ENCODE measurements around the gene MRPL34.

MRPL34 gene

GRCh38 chr19:17302391-17303166, 3.1 kb upstream of the MRPL34 start:
- peak overlapping the region; percentile 39; the same call in 1 of the 2 replicates for H3K4me3 ChIP-seq (ENCODE audit: low read length)
- no peaks in the 10 kb centered on the region for H3K27me3 ChIP-seq (ENCODE audit: control insufficient read depth, insufficient read depth, low read length)
- no peaks in the 10 kb centered on the region for H3K9me3 ChIP-seq (ENCODE audit: control insufficient read depth, insufficient read depth, low read length)
- peaks cover 9% of the 10 kb centered on the region for H3K36me3 ChIP-seq (ENCODE audit: control insufficient read depth, insufficient read depth, low read length)
- no peak overlapping the region for H3K27ac ChIP-seq (ENCODE audit: low read length)
- H3K4me1 ChIP-seq (ENCODE audit: control insufficient read depth, insufficient read depth, low read length): peaks cover 1% of the 10 kb centered on the region; the same call in 1 of the 2 replicates
- DNase-seq (ENCODE audit: low read depth, low spot score): no peak
- WGBS (ENCODE audit: insufficient coverage, insufficient read length): no CpG with 5 or more reads among the region's 29 CpGs

GRCh38 chr19:17303167-17303939, 2.3 kb upstream of the MRPL34 start, which contains the start of gene ABHD8:
Gene ABHD8, minus strand, starts transcription at chr19:17303425. Its CDS starts 1,809 bp downstream, at chr19:17301616.
- H3K4me1 ChIP-seq (ENCODE audit: control insufficient read depth, insufficient read depth, low read length): peaks cover 1% of the 10 kb centered on the region; the same call in 1 of the 2 replicates
- H3K4me3 ChIP-seq (ENCODE audit: low read length): peak within 1 kb of the TSS; percentile 39; the same call in 1 of the 2 replicates
- no peaks in the 10 kb centered on the region for H3K27me3 ChIP-seq (ENCODE audit: control insufficient read depth, insufficient read depth, low read length)
- H3K9me3 ChIP-seq (ENCODE audit: control insufficient read depth, insufficient read depth, low read length): no peaks in the 10 kb centered on the region
- peaks cover 9% of the 10 kb centered on the region for H3K36me3 ChIP-seq (ENCODE audit: control insufficient read depth, insufficient read depth, low read length)
- H3K27ac ChIP-seq (ENCODE audit: low read length): no peak within 1 kb of the TSS
- DNase-seq (ENCODE audit: low read depth, low spot score): no peak
- no CpG with 5 or more reads among the region's 52 CpGs for WGBS (ENCODE audit: insufficient coverage, insufficient read length)

GRCh38 chr19:17303940-17304267, 1.8 kb upstream of the MRPL34 start:
- H3K27me3 ChIP-seq (ENCODE audit: control insufficient read depth, insufficient read depth, low read length): no peaks in the 10 kb centered on the region
- DNase-seq (ENCODE audit: low read depth, low spot score): no peak
- no peaks in the 10 kb centered on the region for H3K9me3 ChIP-seq (ENCODE audit: control insufficient read depth, insufficient read depth, low read length)
- no CpG with 5 or more reads among the region's 12 CpGs for WGBS (ENCODE audit: insufficient coverage, insufficient read length)
- no peak overlapping the region for H3K4me3 ChIP-seq (ENCODE audit: low read length)
- no peak overlapping the region for H3K27ac ChIP-seq (ENCODE audit: low read length)
- peaks cover 7% of the 10 kb centered on the region; the same call in 1 of the 2 replicates for H3K36me3 ChIP-seq (ENCODE audit: control insufficient read depth, insufficient read depth, low read length)
- H3K4me1 ChIP-seq (ENCODE audit: control insufficient read depth, insufficient read depth, low read length): peaks cover 1% of the 10 kb centered on the region; the same call in 1 of the 2 replicates

- no peaks in the 10 kb centered on the region for H3K27me3 ChIP-seq (ENCODE audit: control insufficient read depth, insufficient read depth, low read length)
- peaks cover 1% of the 10 kb centered on the region; the same call in 1 of the 2 replicates for H3K4me1 ChIP-seq (ENCODE audit: control insufficient read depth, insufficient read depth, low read length)
- no peak for DNase-seq (ENCODE audit: low read depth, low spot score)
- H3K27ac ChIP-seq (ENCODE audit: low read length): no peak overlapping the region
- WGBS (ENCODE audit: insufficient coverage, insufficient read length): no CpG with 5 or more reads among the region's 12 CpGs
- no peaks in the 10 kb centered on the region for H3K9me3 ChIP-seq (ENCODE audit: control insufficient read depth, insufficient read depth, low read length)
- H3K4me3 ChIP-seq (ENCODE audit: low read length): no peak overlapping the region
- peaks cover 7% of the 10 kb centered on the region; the same call in 1 of the 2 replicates for H3K36me3 ChIP-seq (ENCODE audit: control insufficient read depth, insufficient read depth, low read length)
These were observed 1.1 kb upstream of the MRPL34 start for GRCh38 chr19:17304386-17305215.

GRCh38 chr19:17305216-17305516, 506 bp upstream of the MRPL34 start:
- Histone ChIP-seq H3K27ac (ENCODE audit: low read length) (no peak overlapping the region), H3K4me3 (ENCODE audit: low read length) (no peak overlapping the region), H3K27me3 (ENCODE audit: control insufficient read depth, insufficient read depth, low read length) (no peaks in the 10 kb centered on the region), H3K36me3 (ENCODE audit: control insufficient read depth, insufficient read depth, low read length) (peaks cover 7% of the 10 kb centered on the region; the same call in 1 of the 2 replicates), H3K4me1 (ENCODE audit: control insufficient read depth, insufficient read depth, low read length) (peaks cover 1% of the 10 kb centered on the region; the same call in 1 of the 2 replicates), H3K9me3 (ENCODE audit: control insufficient read depth, insufficient read depth, low read length) (no peaks in the 10 kb centered on the region)
- no peak for DNase-seq (ENCODE audit: low read depth, low spot score)
- no CpG with 5 or more reads among the region's 7 CpGs for WGBS (ENCODE audit: insufficient coverage, insufficient read length)

GRCh38 chr19:17306285-17306714, 628 bp downstream of the MRPL34 start:
- DNase-seq (ENCODE audit: low read depth, low spot score): no peak
- H3K27me3 ChIP-seq (ENCODE audit: control insufficient read depth, insufficient read depth, low read length): no peaks in the 10 kb centered on the region
- no peak overlapping the region for H3K27ac ChIP-seq (ENCODE audit: low read length)
- peak overlapping the region; percentile 88 for H3K4me3 ChIP-seq (ENCODE audit: low read length)
- peaks cover 4% of the 10 kb centered on the region; the same call in 1 of the 2 replicates for H3K4me1 ChIP-seq (ENCODE audit: control insufficient read depth, insufficient read depth, low read length)
- WGBS (ENCODE audit: insufficient coverage, insufficient read length): no CpG with 5 or more reads among the region's 28 CpGs
- H3K36me3 ChIP-seq (ENCODE audit: control insufficient read depth, insufficient read depth, low read length): peaks cover 4% of the 10 kb centered on the region; the same call in 1 of the 2 replicates
- no peaks in the 10 kb centered on the region for H3K9me3 ChIP-seq (ENCODE audit: control insufficient read depth, insufficient read depth, low read length)

- H3K27me3 ChIP-seq (ENCODE audit: control insufficient read depth, insufficient read depth, low read length): no peaks in the 10 kb centered on the region
- peaks cover 4% of the 10 kb centered on the region for H3K4me1 ChIP-seq (ENCODE audit: control insufficient read depth, insufficient read depth, low read length)
- no CpG with 5 or more reads among the region's 8 CpGs for WGBS (ENCODE audit: insufficient coverage, insufficient read length)
- 0 out of 2 replicates have a peak, but pooled peaks cover 2% of the 10 kb centered on the region for H3K36me3 ChIP-seq (ENCODE audit: control insufficient read depth, insufficient read depth, low read length)
- no peak for DNase-seq (ENCODE audit: low read depth, low spot score)
- no peaks in the 10 kb centered on the region for H3K9me3 ChIP-seq (ENCODE audit: control insufficient read depth, insufficient read depth, low read length)
- no peak overlapping the region for H3K4me3 ChIP-seq (ENCODE audit: low read length)
- no peak overlapping the region for H3K27ac ChIP-seq (ENCODE audit: low read length)
These were observed 2.3 kb downstream of the MRPL34 start for GRCh38 chr19:17307876-17308377.

GRCh38 chr19:17309198-17309964, 3.7 kb downstream of the MRPL34 start, which contains the start of gene DDA1:
Gene DDA1, plus strand, starts transcription at chr19:17309563. Its CDS starts 92 bp downstream, at chr19:17309655.
- H3K36me3 ChIP-seq (ENCODE audit: control insufficient read depth, insufficient read depth, low read length): peaks cover 5% of the 10 kb centered on the region; the same call in 1 of the 2 replicates
- no peaks in the 10 kb centered on the region for H3K27me3 ChIP-seq (ENCODE audit: control insufficient read depth, insufficient read depth, low read length)
- no peaks in the 10 kb centered on the region for H3K9me3 ChIP-seq (ENCODE audit: control insufficient read depth, insufficient read depth, low read length)
- H3K4me3 ChIP-seq (ENCODE audit: low read length): peak within 1 kb of the TSS; percentile 83
- peak; percentile 100 for DNase-seq (ENCODE audit: low read depth, low spot score)
- WGBS (ENCODE audit: insufficient coverage, insufficient read length): no CpG with 5 or more reads among the region's 46 CpGs
- H3K27ac ChIP-seq (ENCODE audit: low read length): no peak within 1 kb of the TSS
- H3K4me1 ChIP-seq (ENCODE audit: control insufficient read depth, insufficient read depth, low read length): peaks cover 4% of the 10 kb centered on the region

GRCh38 chr19:17309965-17310461, 4.3 kb downstream of the MRPL34 start:
- H3K36me3 ChIP-seq (ENCODE audit: control insufficient read depth, insufficient read depth, low read length): peaks cover 9% of the 10 kb centered on the region; the same call in 1 of the 2 replicates
- H3K4me1 ChIP-seq (ENCODE audit: control insufficient read depth, insufficient read depth, low read length): peaks cover 4% of the 10 kb centered on the region
- no peaks in the 10 kb centered on the region for H3K27me3 ChIP-seq (ENCODE audit: control insufficient read depth, insufficient read depth, low read length)
- H3K27ac ChIP-seq (ENCODE audit: low read length): no peak overlapping the region
- H3K4me3 ChIP-seq (ENCODE audit: low read length): peak overlapping the region; percentile 83
- no CpG with 5 or more reads among the region's 23 CpGs for WGBS (ENCODE audit: insufficient coverage, insufficient read length)
- H3K9me3 ChIP-seq (ENCODE audit: control insufficient read depth, insufficient read depth, low read length): no peaks in the 10 kb centered on the region
- DNase-seq (ENCODE audit: low read depth, low spot score): no peak
